IPS-20b (cell line): ENCODE measurements around the gene TPRG1L.

Source experiments
- H3K27ac ChIP-seq: one replicate; pipeline ENCODE4 v1.5.1; 2013; ENCODE audit warnings: low read length
- H3K27me3 ChIP-seq: 2 replicates; pipeline ENCODE4 v1.6.1; 2013; ENCODE audit warnings: mild to moderate bottlenecking, low read length, inconsistent platforms; ENCODE audit not compliant: insufficient read depth
- H3K36me3 ChIP-seq: 2 replicates; pipeline ENCODE4 v1.6.1; 2013; ENCODE audit warnings: low read depth, mild to moderate bottlenecking, inconsistent platforms, low read length, moderate library complexity; ENCODE audit not compliant: insufficient read depth
- H3K4me1 ChIP-seq: 2 replicates; pipeline ENCODE4 v1.6.1; 2013; ENCODE audit warnings: mild to moderate bottlenecking, control low read depth, inconsistent platforms, low read length, moderate library complexity; ENCODE audit not compliant: insufficient read depth
- H3K4me3 ChIP-seq: 2 replicates; pipeline ENCODE4 v1.5.1; 2013; ENCODE audit warnings: mild to moderate bottlenecking, low read length, inconsistent platforms
- H3K9ac ChIP-seq: 2 replicates; pipeline ENCODE4 v1.6.1; 2013; ENCODE audit warnings: low read depth, mild to moderate bottlenecking, inconsistent platforms, low read length, moderate library complexity
- H3K9me3 ChIP-seq: 2 replicates; pipeline ENCODE4 v1.6.1; 2013; ENCODE audit warnings: mild to moderate bottlenecking, low read depth, low read length, inconsistent platforms; ENCODE audit not compliant: insufficient read depth

The TPRG1L gene

DNA sequence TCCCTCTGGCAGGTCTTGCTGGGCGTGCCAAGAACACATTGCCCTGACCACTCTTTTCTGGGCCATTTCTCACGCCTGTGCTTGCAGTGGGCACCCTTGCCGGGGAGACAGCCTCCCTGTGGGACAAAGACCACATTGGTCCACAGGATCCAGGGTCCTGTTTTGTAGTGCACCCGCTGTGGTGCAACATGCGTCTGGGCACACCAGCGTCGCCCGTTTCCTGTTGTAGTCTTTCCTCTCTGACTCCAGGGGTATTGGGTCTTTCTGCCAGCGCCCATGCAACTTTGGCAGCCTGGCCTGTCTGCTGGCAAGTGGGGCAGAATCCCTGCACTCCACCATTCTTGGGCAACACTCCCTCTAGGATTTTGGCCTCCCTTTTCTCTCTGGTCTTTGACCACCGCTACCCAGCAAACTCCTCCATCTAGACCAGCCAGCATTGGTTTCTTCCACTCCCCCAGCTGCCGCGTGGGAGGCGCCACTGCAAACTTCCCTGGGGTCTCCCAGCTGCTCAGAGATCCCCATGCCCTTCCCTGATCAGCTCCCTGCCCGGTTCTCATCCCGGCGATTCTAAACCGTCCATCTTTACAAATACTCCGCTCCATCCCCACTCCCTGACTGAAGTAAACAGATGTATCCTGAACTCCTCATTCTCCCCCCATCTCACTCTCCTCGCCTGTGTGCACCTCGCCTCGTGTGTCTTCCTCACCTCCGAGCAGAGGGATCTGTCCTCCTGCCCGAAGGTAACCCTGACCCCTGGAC is 1.2 kb upstream of the TPRG1L start:
- no peak overlapping the region for H3K27ac ChIP-seq
- 0 out of 2 replicates have a peak, but pooled peaks cover 4% of the 10 kb centered on the region for H3K4me1 ChIP-seq
- peaks cover 14% of the 10 kb centered on the region for H3K36me3 ChIP-seq
- H3K9me3 ChIP-seq = no peaks in the 10 kb centered on the region
- peak overlapping the region; percentile 45; the same call in 1 of the 2 replicates for H3K9ac ChIP-seq
- H3K4me3 ChIP-seq = peak overlapping the region; percentile 87
- peaks cover 17% of the 10 kb centered on the region; the same call in 1 of the 2 replicates for H3K27me3 ChIP-seq

GRCh38 chr1:3625151-3625907 is 514 bp downstream of the TPRG1L start:
- Histone ChIP-seq H3K27me3 (peaks cover 11% of the 10 kb centered on the region; the same call in 1 of the 2 replicates), H3K9ac (peak overlapping the region; percentile 36; the same call in 1 of the 2 replicates), H3K4me1 (0 out of 2 replicates have a peak, but pooled peaks cover 4% of the 10 kb centered on the region), H3K27ac (no peak overlapping the region), H3K36me3 (peaks cover 30% of the 10 kb centered on the region), H3K9me3 (no peaks in the 10 kb centered on the region), H3K4me3 (peak overlapping the region; percentile 71)

GRCh38 chr1:3626025-3626424 is 1.2 kb downstream of the TPRG1L start:
- Histone ChIP-seq H3K27ac (no peak overlapping the region), H3K27me3 (peaks cover 6% of the 10 kb centered on the region; the same call in 1 of the 2 replicates), H3K4me3 (peak overlapping the region; percentile 71), H3K4me1 (0 out of 2 replicates have a peak, but pooled peaks cover 4% of the 10 kb centered on the region), H3K9ac (no peak overlapping the region), H3K36me3 (peaks cover 32% of the 10 kb centered on the region), H3K9me3 (no peaks in the 10 kb centered on the region)

- Histone ChIP-seq H3K4me3 (no peak overlapping the region), H3K9ac (no peak overlapping the region), H3K4me1 (0 out of 2 replicates have a peak, but pooled peaks cover 8% of the 10 kb centered on the region), H3K9me3 (no peaks in the 10 kb centered on the region), H3K27me3 (peaks cover 6% of the 10 kb centered on the region; the same call in 1 of the 2 replicates), H3K36me3 (peaks cover 38% of the 10 kb centered on the region), H3K27ac (no peak overlapping the region)
Observed at GRCh38 chr1:3627515-3628253, 2.9 kb downstream of the TPRG1L start.

DNA sequence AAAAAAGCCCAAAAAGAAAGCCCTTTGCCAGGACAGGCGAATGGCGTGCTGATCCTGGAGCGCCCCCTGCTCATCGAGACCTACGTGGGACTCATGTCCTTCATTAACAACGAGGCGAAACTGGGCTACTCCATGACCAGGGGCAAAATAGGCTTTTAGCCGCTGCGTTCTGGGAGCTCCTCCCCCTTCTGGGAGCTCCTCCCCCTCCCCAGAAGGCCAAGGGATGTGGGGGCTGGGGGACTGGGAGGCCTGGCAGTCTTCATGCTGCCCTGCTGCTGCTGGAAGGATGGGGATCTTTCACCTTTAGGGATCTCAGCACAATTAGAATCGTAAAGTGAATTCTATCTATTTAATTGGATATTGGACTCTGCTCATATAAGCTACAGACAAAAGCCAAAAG is 3.6 kb downstream of the TPRG1L start:
- 0 out of 2 replicates have a peak, but pooled peaks cover 8% of the 10 kb centered on the region for H3K4me1 ChIP-seq
- H3K9ac ChIP-seq = no peak overlapping the region
- H3K9me3 ChIP-seq = no peaks in the 10 kb centered on the region
- H3K36me3 ChIP-seq = peaks cover 38% of the 10 kb centered on the region
- H3K4me3 ChIP-seq = no peak overlapping the region
- H3K27ac ChIP-seq = no peak overlapping the region
- H3K27me3 ChIP-seq = peaks cover 6% of the 10 kb centered on the region; the same call in 1 of the 2 replicates

- no peak overlapping the region for H3K9ac ChIP-seq
- no peaks in the 10 kb centered on the region for H3K27me3 ChIP-seq
- H3K27ac ChIP-seq = no peak overlapping the region
- H3K36me3 ChIP-seq = peaks cover 49% of the 10 kb centered on the region
- no peaks in the 10 kb centered on the region for H3K9me3 ChIP-seq
- H3K4me1 ChIP-seq = 0 out of 2 replicates have a peak, but pooled peaks cover 8% of the 10 kb centered on the region
- H3K4me3 ChIP-seq = no peak overlapping the region
Observed at GRCh38 chr1:3629561-3630160, 4.8 kb downstream of the TPRG1L start.

DNA sequence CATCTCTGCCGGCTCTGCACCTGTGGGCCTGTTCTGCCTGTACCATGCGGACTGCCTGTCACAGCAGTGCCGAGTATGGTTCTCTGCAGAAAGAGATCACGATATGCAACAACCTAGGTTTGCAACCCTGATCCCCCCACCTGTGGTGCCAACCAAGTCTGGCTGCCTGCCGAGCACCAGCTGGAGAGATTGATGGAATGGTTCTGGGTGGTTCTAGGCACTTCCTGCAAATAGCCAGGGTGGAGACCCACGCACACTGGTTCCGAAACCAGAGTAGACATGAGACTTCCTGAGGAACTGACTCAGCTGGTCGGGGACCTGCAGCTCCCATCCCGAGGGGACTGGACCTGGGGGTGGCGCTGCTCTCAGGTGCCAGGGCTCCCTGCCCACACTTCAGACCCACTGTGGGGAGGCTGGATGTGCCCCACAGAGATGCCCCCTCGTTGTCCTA is 5.4 kb downstream of the TPRG1L start:
- Histone ChIP-seq H3K4me1 (0 out of 2 replicates have a peak, but pooled peaks cover 8% of the 10 kb centered on the region), H3K9ac (no peak overlapping the region), H3K27me3 (no peaks in the 10 kb centered on the region), H3K27ac (no peak overlapping the region), H3K36me3 (peaks cover 54% of the 10 kb centered on the region), H3K4me3 (no peak overlapping the region), H3K9me3 (no peaks in the 10 kb centered on the region)

- no peak overlapping the region for H3K9ac ChIP-seq
- H3K27ac ChIP-seq = no peak overlapping the region
- H3K36me3 ChIP-seq = peaks cover 61% of the 10 kb centered on the region
- no peaks in the 10 kb centered on the region for H3K27me3 ChIP-seq
- H3K4me3 ChIP-seq = no peak overlapping the region
- H3K9me3 ChIP-seq = no peaks in the 10 kb centered on the region
- H3K4me1 ChIP-seq = 0 out of 2 replicates have a peak, but pooled peaks cover 5% of the 10 kb centered on the region
Observed at GRCh38 chr1:3630914-3631313, 6.1 kb downstream of the TPRG1L start.

DNA sequence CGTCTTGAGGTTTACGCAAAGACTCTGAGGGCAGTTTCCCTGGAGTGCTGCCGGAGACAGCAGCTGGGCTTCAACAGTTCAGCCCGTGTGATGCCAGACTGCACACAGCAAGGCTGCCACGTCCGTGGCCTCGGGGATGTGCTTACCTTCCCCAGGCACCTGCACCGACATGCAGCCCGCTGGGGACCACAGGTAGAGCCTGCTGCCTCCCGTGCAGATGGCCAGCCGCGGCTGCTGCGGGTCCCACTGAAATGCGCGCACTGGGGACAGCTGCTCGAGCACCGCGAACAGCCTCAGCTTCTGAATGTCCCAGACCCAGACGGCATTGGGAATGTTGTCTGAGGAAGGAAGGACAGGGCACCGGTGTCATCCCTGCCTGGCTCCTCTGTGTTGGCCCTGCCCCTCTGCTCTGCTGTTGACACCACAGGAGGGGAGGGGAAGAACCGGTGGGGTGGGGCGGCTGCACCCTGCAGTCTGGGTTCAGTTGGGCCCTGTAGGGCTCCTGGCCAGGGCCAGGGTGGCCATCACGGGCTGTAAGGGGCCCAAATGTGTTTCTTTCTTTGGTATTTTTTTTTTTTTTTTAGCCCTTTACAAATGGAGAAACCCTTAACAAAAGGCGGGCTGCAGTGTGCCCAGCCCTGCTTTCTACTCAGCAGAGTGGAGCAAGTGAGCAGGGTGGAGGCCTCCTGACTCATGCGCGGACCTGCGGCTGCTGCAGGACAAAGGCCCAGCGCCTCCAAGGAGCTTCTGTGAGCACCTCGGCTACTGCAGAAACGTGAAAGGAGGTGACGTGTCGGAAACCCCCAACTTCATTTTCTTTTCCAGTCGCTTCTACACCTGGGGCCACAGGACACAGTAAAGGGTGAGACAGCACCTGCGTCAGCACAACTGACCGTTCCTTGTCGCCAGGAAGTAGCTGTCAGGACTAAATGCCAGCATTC is 6.8 kb downstream of the TPRG1L start:
- H3K4me3 ChIP-seq = no peak overlapping the region
- H3K27ac ChIP-seq = peak overlapping the region; percentile 24
- 0 out of 2 replicates have a peak, but pooled peaks cover 4% of the 10 kb centered on the region for H3K4me1 ChIP-seq
- H3K27me3 ChIP-seq = no peaks in the 10 kb centered on the region
- H3K36me3 ChIP-seq = peaks cover 66% of the 10 kb centered on the region
- H3K9me3 ChIP-seq = no peaks in the 10 kb centered on the region
- peak overlapping the region; percentile 63 for H3K9ac ChIP-seq

- no peak overlapping the region for H3K27ac ChIP-seq
- H3K4me1 ChIP-seq = 0 out of 2 replicates have a peak, but pooled peaks cover 4% of the 10 kb centered on the region
- H3K4me3 ChIP-seq = no peak overlapping the region
- no peaks in the 10 kb centered on the region for H3K9me3 ChIP-seq
- H3K9ac ChIP-seq = peak overlapping the region; percentile 63
- peaks cover 72% of the 10 kb centered on the region for H3K36me3 ChIP-seq
- no peaks in the 10 kb centered on the region for H3K27me3 ChIP-seq
Observed at GRCh38 chr1:3632298-3632697, 7.5 kb downstream of the TPRG1L start.
